K562 (cell line): ENCODE measurements around the gene JUNB. TPM values are rescaled to one million over a fixed set of nuclear protein-coding genes. Genes with fewer than 3 reads are reported as not detected.
A peak's percentile ranks its signal among the peaks of the same experiment; 100 is the strongest.

Source experiments
- ARID1B ChIP-seq: fragments of 450-650 bp; IDR thresholded peaks from 2 replicates; pipeline ENCODE4 v1.6.1; 2016; ENCODE audit warnings: antibody characterized with exemption, mild to moderate bottlenecking, inconsistent platforms
- DACH1 ChIP-seq: fragments of 450-650 bp; IDR thresholded peaks from 2 replicates; pipeline ENCODE4 v1.6.1; 2018; ENCODE audit not compliant: partially characterized antibody
- E2F3 ChIP-seq: fragments of 250-450 bp; sonication (Bioruptor Pico); IDR thresholded peaks from 2 replicates; pipeline ENCODE4 v1.4.0; 2020; ENCODE audit warnings: mild to moderate bottlenecking
- HNRNPLL ChIP-seq: fragments of 200-400 bp; formaldehyde crosslinking; IDR thresholded peaks from 2 replicates; pipeline ENCODE4 v1.6.1; 2017; ENCODE audit warnings: low read length, low read depth, mild to moderate bottlenecking; ENCODE audit not compliant: poor library complexity, severe bottlenecking
- KDM1A ChIP-seq, 2 experiments: fragments of 450-650 bp; IDR thresholded peaks; 2 replicates each; pipeline ENCODE4 v1.6.1; 2016; ENCODE audit warnings: mild to moderate bottlenecking in 2 of 2
- KDM2B ChIP-seq: fragments of 250-450 bp; sonication (Bioruptor Pico); IDR thresholded peaks from 2 replicates; pipeline ENCODE4 v1.8.0; 2021; ENCODE audit warnings: mild to moderate bottlenecking, moderate library complexity
- NBN ChIP-seq: fragments of 450-650 bp; IDR thresholded peaks from 2 replicates; pipeline ENCODE4 v1.6.1; 2016; ENCODE audit warnings: low read depth, mild to moderate bottlenecking
- NFE2L1 ChIP-seq: fragments of 450-650 bp; IDR thresholded peaks from 2 replicates; pipeline ENCODE4 v1.6.1; 2016; ENCODE audit warnings: missing genetic modification characterization, low read depth, mild to moderate bottlenecking, missing compliant biosample characterization, moderate library complexity, borderline replicate concordance
- NONO ChIP-seq, 2 experiments: fragments of 200-400 bp in 1 of 2; fragments of 450-650 bp in 1 of 2; formaldehyde crosslinking in 1 of 2; IDR thresholded peaks; 2 replicates each; pipeline ENCODE4 v1.6.1; 2017; ENCODE audit warnings: low read depth in 2 of 2, mild to moderate bottlenecking in 2 of 2, moderate library complexity in 2 of 2, low read length in 1 of 2
- NR2C2 ChIP-seq, 2 experiments: fragments of 200-800 bp in 1 of 2; sonication (Bioruptor generic) in 1 of 2; sonication (generic) in 1 of 2; formaldehyde crosslinking in 1 of 2; IDR thresholded peaks; 2 replicates each; pipeline versions ENCODE4 v1.6.1 to v1.8.0; 2016 to 2022; ENCODE audit warnings: mild to moderate bottlenecking in 1 of 2, missing compliant biosample characterization in 1 of 2, missing genetic modification characterization in 1 of 2, missing genetic modification reagents in 1 of 2
- POLR2G ChIP-seq: fragments of 200-400 bp; formaldehyde crosslinking; IDR thresholded peaks from 2 replicates; pipeline ENCODE4 v1.6.1; 2017; ENCODE audit warnings: low read depth, mild to moderate bottlenecking, antibody characterized with exemption, low read length, moderate library complexity
- RAD21 ChIP-seq, 2 experiments: fragments of 250-450 bp in 1 of 2; fragments of 450-650 bp in 1 of 2; sonication (Bioruptor Pico) in 1 of 2; formaldehyde crosslinking in 1 of 2; IDR thresholded peaks in 1 of 2; conservative IDR thresholded peaks in 1 of 2; 2 replicates each; pipeline versions ENCODE4 v1.4.0 to v1.8.0; 2020 to 2022; ENCODE audit warnings: mild to moderate bottlenecking in 2 of 2, moderate library complexity in 1 of 2
- SMARCA5 ChIP-seq: fragments of 450-650 bp; IDR thresholded peaks from 2 replicates; pipeline ENCODE4 v1.6.1; 2016
- TEAD4 ChIP-seq, 2 experiments: sonication (generic) in 1 of 2; formaldehyde crosslinking in 1 of 2; IDR thresholded peaks; 2 replicates each; pipeline versions ENCODE4 v1.6.1 to v1.8.0; 2012 to 2022; ENCODE audit warnings: borderline replicate concordance in 1 of 2, inconsistent platforms in 1 of 2, low read length in 1 of 2, mild to moderate bottlenecking in 1 of 2, missing genetic modification reagents in 1 of 2
- ZC3H8 ChIP-seq: fragments of 450-650 bp; IDR thresholded peaks from 2 replicates; pipeline ENCODE4 v1.6.1; 2017
- ZNF175 ChIP-seq: fragments of 200-800 bp; sonication (Bioruptor generic); IDR thresholded peaks from 2 replicates; pipeline ENCODE4 v1.6.1; 2016; ENCODE audit warnings: low read depth, mild to moderate bottlenecking, missing genetic modification characterization, missing compliant biosample characterization
- ZNF263 ChIP-seq: sonication (generic); formaldehyde crosslinking; IDR thresholded peaks from 2 replicates; pipeline ENCODE4 v1.8.0; 2022; ENCODE audit warnings: mild to moderate bottlenecking, missing genetic modification reagents, borderline replicate concordance
- ZNF561 ChIP-seq: fragments of 450-650 bp; formaldehyde crosslinking; conservative IDR thresholded peaks from 2 replicates; pipeline ENCODE4 v1.4.0; 2020; ENCODE audit warnings: mild to moderate bottlenecking, moderate library complexity
- ZNF778 ChIP-seq: fragments of 450-650 bp; formaldehyde crosslinking; IDR thresholded peaks from 2 replicates; pipeline ENCODE4 v1.4.0; 2020; ENCODE audit warnings: mild to moderate bottlenecking, moderate library complexity
- polyA plus RNA-seq, 8 experiments: library from polyadenylated mRNA; depleted of rRNA in 4 of 8; stranded (reverse) in 5 of 8; unstranded in 3 of 8; fragments of >200 nt; fragmentation: Nextera tagmentation in 2 of 8; fragmentation: Illumina TruSeq in 1 of 8; extraction: Ambion mirVana in 2 of 8; extraction: Trizol in 1 of 8; gene quantifications; 2 replicates each; pipeline versions ENCODE4 v1.2.1 to v1.2.3, GENCODE V29; 2011 to 2014; ENCODE audit warnings: inconsistent platforms in 1 of 8, missing spikeins in 1 of 8
- total RNA-seq, 7 experiments: library from RNA; depleted of rRNA in 6 of 7; stranded (reverse); fragments of >200 nt in 6 of 7; fragmentation: Illumina TruSeq in 2 of 7; extraction: Trizol in 2 of 7; gene quantifications; 2 replicates each; pipeline versions ENCODE4 v1.2.1 to v1.2.3, GENCODE V29; 2011 to 2021; ENCODE audit warnings: low replicate concordance in 1 of 7
- TF ChIP-seq, protein P1 (sequence below): fragments of 450-650 bp; formaldehyde crosslinking; IDR thresholded peaks from 2 replicates; pipeline ENCODE4 v1.4.0; 2020; ENCODE audit warnings: mild to moderate bottlenecking
- TF ChIP-seq, protein P2 (sequence below): fragments of 200-800 bp; sonication (Bioruptor generic); IDR thresholded peaks from 2 replicates; pipeline ENCODE4 v1.6.1; 2017; ENCODE audit warnings: missing genetic modification characterization, missing compliant biosample characterization
- TF ChIP-seq, protein P3 (sequence below): fragments of 200-400 bp; formaldehyde crosslinking; IDR thresholded peaks from 2 replicates; pipeline ENCODE4 v1.6.1; 2017; ENCODE audit warnings: mild to moderate bottlenecking, low read depth, low read length, moderate library complexity

The JUNB gene
- total and polyA plus RNA-seq, 9 of the 15 experiments (the other 6 are each of a cell fraction or from before 2014, with no cell fraction given): 0.23 to 88.1 (median 13.1) TPM

DNA sequence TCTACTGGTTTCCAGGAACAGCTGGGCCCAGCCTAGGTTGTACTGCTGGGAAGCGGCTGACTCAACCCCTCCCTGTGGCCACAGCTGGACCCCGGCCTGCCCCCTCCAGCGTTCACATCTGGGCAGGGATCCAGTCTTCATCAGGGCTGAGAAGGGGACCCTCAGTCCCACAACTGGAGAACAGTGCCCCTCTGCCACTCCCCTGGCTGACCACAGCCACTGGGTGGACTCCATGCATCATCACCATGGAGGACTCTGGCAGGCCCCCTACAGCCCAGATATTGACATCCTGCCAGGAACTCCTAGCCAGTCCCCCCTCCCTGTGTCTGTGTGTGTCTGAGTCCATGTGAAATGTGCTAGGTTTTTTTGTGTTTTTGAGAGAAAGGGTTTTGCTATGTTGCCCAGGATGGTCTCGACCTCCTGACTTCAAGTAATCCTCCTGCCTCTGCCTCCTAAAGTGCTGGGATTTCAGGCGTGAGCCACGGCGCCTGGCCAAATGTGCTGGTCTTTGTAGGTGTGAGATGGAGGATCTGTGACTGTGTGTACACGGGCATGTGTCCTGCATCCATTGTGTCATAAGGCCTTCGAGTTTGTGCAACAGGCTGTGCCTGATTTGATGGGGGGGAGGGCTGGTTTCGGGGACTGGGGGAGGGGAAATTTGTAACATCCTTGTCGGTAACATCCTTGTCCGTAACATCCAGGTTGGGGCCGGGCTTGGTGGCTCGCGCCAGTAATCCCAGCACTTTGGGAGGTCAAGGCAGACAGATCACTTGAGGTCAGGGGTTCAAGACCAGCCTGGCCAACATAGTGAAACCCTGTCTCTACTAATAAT is 11.9 kb upstream of the JUNB start (continued):
- TF ChIP-seq, protein P1, sequence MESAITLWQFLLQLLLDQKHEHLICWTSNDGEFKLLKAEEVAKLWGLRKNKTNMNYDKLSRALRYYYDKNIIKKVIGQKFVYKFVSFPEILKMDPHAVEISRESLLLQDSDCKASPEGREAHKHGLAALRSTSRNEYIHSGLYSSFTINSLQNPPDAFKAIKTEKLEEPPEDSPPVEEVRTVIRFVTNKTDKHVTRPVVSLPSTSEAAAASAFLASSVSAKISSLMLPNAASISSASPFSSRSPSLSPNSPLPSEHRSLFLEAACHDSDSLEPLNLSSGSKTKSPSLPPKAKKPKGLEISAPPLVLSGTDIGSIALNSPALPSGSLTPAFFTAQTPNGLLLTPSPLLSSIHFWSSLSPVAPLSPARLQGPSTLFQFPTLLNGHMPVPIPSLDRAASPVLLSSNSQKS (CRISPR knock-in tag): no peak
- no peak; the same call in 1 of the 2 replicates for TF ChIP-seq NBN
- TF ChIP-seq TEAD4 (IDR thresholded peaks at IDR 0.05; ENCODE audit: low read length): no peak
- no peak for TF ChIP-seq TEAD4 (CRISPR knock-in tag; IDR thresholded peaks at IDR 0.05; ENCODE audit: borderline replicate concordance)
- TF ChIP-seq NFE2L1 (tag): no peak
- TF ChIP-seq ARID1B: peak; percentile 12; the same call in 1 of the 2 replicates
- TF ChIP-seq KDM2B (CRISPR knock-in tag): no peak
- TF ChIP-seq NONO (IDR thresholded peaks at IDR 0.05; ENCODE audit: low read depth in 2 of 2, low read length in 1 of 2): no peak
- TF ChIP-seq ZNF263 (CRISPR knock-in tag): peak; percentile 59; the same call in 1 of the 2 replicates
- TF ChIP-seq ZNF561 (CRISPR knock-in tag): no peak
- TF ChIP-seq SMARCA5: no peak
- TF ChIP-seq DACH1: peak; percentile 41
- 0 out of 2 replicates have a peak, but pooled peaks have one; percentile 33 for TF ChIP-seq E2F3 (CRISPR knock-in tag)
- TF ChIP-seq ZNF175: no peak
- TF ChIP-seq ZNF778 (CRISPR knock-in tag): no peak
- TF ChIP-seq RAD21 (CRISPR knock-in tag; conservative IDR thresholded peaks at IDR 0.05 in 1 of 2, IDR thresholded peaks at IDR 0.05 in 1 of 2): peak in 1 of 2 experiments; percentile 10; a peak in 1 of 4 replicates
- TF ChIP-seq, protein P2, sequence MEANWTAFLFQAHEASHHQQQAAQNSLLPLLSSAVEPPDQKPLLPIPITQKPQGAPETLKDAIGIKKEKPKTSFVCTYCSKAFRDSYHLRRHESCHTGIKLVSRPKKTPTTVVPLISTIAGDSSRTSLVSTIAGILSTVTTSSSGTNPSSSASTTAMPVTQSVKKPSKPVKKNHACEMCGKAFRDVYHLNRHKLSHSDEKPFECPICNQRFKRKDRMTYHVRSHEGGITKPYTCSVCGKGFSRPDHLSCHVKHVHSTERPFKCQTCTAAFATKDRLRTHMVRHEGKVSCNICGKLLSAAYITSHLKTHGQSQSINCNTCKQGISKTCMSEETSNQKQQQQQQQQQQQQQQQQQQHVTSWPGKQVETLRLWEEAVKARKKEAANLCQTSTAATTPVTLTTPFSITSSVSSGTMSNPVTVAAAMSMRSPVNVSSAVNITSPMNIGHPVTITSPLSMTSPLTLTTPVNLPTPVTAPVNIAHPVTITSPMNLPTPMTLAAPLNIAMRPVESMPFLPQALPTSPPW (CRISPR knock-in tag): peak; percentile 78
- TF ChIP-seq ZC3H8: no peak
- TF ChIP-seq KDM1A (IDR thresholded peaks at IDR 0.05): peak in 1 of 2 experiments; percentile 48; a peak in 1 of 4 replicates
- TF ChIP-seq, protein P3, sequence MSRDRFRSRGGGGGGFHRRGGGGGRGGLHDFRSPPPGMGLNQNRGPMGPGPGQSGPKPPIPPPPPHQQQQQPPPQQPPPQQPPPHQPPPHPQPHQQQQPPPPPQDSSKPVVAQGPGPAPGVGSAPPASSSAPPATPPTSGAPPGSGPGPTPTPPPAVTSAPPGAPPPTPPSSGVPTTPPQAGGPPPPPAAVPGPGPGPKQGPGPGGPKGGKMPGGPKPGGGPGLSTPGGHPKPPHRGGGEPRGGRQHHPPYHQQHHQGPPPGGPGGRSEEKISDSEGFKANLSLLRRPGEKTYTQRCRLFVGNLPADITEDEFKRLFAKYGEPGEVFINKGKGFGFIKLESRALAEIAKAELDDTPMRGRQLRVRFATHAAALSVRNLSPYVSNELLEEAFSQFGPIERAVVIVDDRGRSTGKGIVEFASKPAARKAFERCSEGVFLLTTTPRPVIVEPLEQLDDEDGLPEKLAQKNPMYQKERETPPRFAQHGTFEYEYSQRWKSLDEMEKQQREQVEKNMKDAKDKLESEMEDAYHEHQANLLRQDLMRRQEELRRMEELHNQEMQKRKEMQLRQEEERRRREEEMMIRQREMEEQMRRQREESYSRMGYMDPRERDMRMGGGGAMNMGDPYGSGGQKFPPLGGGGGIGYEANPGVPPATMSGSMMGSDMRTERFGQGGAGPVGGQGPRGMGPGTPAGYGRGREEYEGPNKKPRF: no peak
- TF ChIP-seq NR2C2 (CRISPR knock-in tag; IDR thresholded peaks at IDR 0.05): no peak
- TF ChIP-seq NR2C2 (tag; IDR thresholded peaks at IDR 0.05): no peak
- no peak for TF ChIP-seq HNRNPLL
- TF ChIP-seq POLR2G: 0 out of 2 replicates have a peak, but pooled peaks have one; percentile 38
